Kidney epithelial cell (primary cell): ENCODE measurements around the gene BZW2. TPM values are rescaled to one million over a fixed set of nuclear protein-coding genes. Genes with fewer than 3 reads are reported as not detected.

ENCODE experiments used
- DNase-seq: peaks from one replicate; pipeline ENCODE4 v3.0.0-alpha.2; 2010; ENCODE audit warnings: low read depth
- H3K27me3 ChIP-seq: 2 replicates; pipeline ENCODE4 v1.6.0; 2011; ENCODE audit warnings: low read length; ENCODE audit not compliant: control insufficient read depth, insufficient read depth
- H3K36me3 ChIP-seq: 2 replicates; pipeline ENCODE4 v1.5.1; 2011; ENCODE audit warnings: low read length; ENCODE audit not compliant: control insufficient read depth, insufficient read depth
- H3K4me3 ChIP-seq: 2 replicates; pipeline ENCODE4 v1.5.1; 2011; ENCODE audit warnings: low read depth, mild to moderate bottlenecking, control low read depth, low read length
- CTCF ChIP-seq: IDR thresholded peaks from 2 replicates; pipeline ENCODE4 v1.5.1; 2011; ENCODE audit warnings: mild to moderate bottlenecking, moderate library complexity, low read length, control low read depth, inconsistent platforms; ENCODE audit not compliant: insufficient read depth, poor library complexity, severe bottlenecking
- total RNA-seq: library from RNA; depleted of rRNA; stranded (reverse); fragments of >200 nt; gene quantifications from 2 replicates; pipeline ENCODE4 v1.2.3, GENCODE V29; 2015

BZW2 gene
- total RNA-seq, 1 donor from 2014 or later: 62.2 TPM

- Histone ChIP-seq H3K36me3 (peaks cover 2% of the 10 kb centered on the region), H3K27me3 (no peaks in the 10 kb centered on the region), H3K4me3 (no peak overlapping the region)
- DNase-seq: no peak
- TF ChIP-seq CTCF: no peak
Measured at GRCh38 chr7:16619979-16620408, 26.0 kb upstream of the BZW2 start.

GRCh38 chr7:16626388-16626787 is 19.6 kb upstream of the BZW2 start:
- Histone ChIP-seq H3K27me3 (no peaks in the 10 kb centered on the region), H3K36me3 (no peaks in the 10 kb centered on the region), H3K4me3 (no peak overlapping the region)
- no peak for DNase-seq
- no peak for TF ChIP-seq CTCF

GRCh38 chr7:16627236-16627635 is 18.7 kb upstream of the BZW2 start:
- DNase-seq: no peak
- Histone ChIP-seq H3K4me3 (no peak overlapping the region), H3K27me3 (no peaks in the 10 kb centered on the region), H3K36me3 (no peaks in the 10 kb centered on the region)
- no peak for TF ChIP-seq CTCF

GRCh38 chr7:16630654-16631053 is 15.3 kb upstream of the BZW2 start:
- Histone ChIP-seq H3K27me3 (no peaks in the 10 kb centered on the region), H3K4me3 (no peak overlapping the region), H3K36me3 (no peaks in the 10 kb centered on the region)
- no peak for DNase-seq
- no peak for TF ChIP-seq CTCF

GRCh38 chr7:16634271-16634738 is 11.7 kb upstream of the BZW2 start:
- no peak for TF ChIP-seq CTCF

GRCh38 chr7:16636555-16637101 is 9.4 kb upstream of the BZW2 start:
- Histone ChIP-seq H3K36me3 (no peaks in the 10 kb centered on the region), H3K27me3 (no peaks in the 10 kb centered on the region), H3K4me3 (no peak overlapping the region)
- DNase-seq: no peak
- TF ChIP-seq CTCF: no peak

More at GRCh38 chr7:16634271-16634738, 11.7 kb upstream of the BZW2 start:
- H3K36me3 ChIP-seq: no peaks in the 10 kb centered on the region
- no peak overlapping the region for H3K4me3 ChIP-seq
- DNase-seq: no peak
- no peaks in the 10 kb centered on the region for H3K27me3 ChIP-seq
